CD4-positive, alpha-beta T cell treated with Interleukin-10 for 1 hour (primary cell): Measurements from ENCODE around the gene MYO1E.
"Not testable (repeated sequence)": the region's sequence is repeated elsewhere in the genome, so short reads cannot be mapped to it uniquely, and the experiment has no call there.

Experiments
- DNase-seq: peaks from one replicate; pipeline ENCODE4 v3.0.0-alpha.2; 2020

Gene MYO1E

GRCh38 chr15:59157840-59158700, 214.6 kb downstream of the MYO1E start:
- DNase-seq: no peak

GRCh38 chr15:59157396-59157795, 215.3 kb downstream of the MYO1E start:
- DNase-seq: no peak

GRCh38 chr15:59155431-59155830, 217.2 kb downstream of the MYO1E start:
- no peak for DNase-seq

GRCh38 chr15:59154243-59154642, 218.4 kb downstream of the MYO1E start:
- DNase-seq: no peak

GRCh38 chr15:59153466-59153865, 219.2 kb downstream of the MYO1E start:
- DNase-seq: no peak

- no peak for DNase-seq
Measured at GRCh38 chr15:59152694-59153450, 219.8 kb downstream of the MYO1E start.

GRCh38 chr15:59150185-59150584, 222.5 kb downstream of the MYO1E start:
- no peak for DNase-seq

GRCh38 chr15:59148153-59148833, 224.4 kb downstream of the MYO1E start:
- DNase-seq: no peak

GRCh38 chr15:59147666-59148065, 225.0 kb downstream of the MYO1E start:
- DNase-seq: no peak

- not testable (repeated sequence) for DNase-seq
Measured at GRCh38 chr15:59144594-59144993, 228.1 kb downstream of the MYO1E start.

- no peak for DNase-seq
Measured at GRCh38 chr15:59143281-59143680, 229.4 kb downstream of the MYO1E start.

GRCh38 chr15:59140422-59141226, 232.0 kb downstream of the MYO1E start:
- no peak for DNase-seq

GRCh38 chr15:59138243-59138642, 234.4 kb downstream of the MYO1E start:
- peak; percentile 70 for DNase-seq

GRCh38 chr15:59137566-59137965, 235.1 kb downstream of the MYO1E start:
- DNase-seq: no peak

- DNase-seq: no peak
Measured at GRCh38 chr15:59133929-59134427, 238.7 kb downstream of the MYO1E start.

- no peak for DNase-seq
Measured at GRCh38 chr15:59131969-59132562, 240.6 kb downstream of the MYO1E start.

- no peak for DNase-seq
Measured at GRCh38 chr15:59131456-59131855, 241.2 kb downstream of the MYO1E start.

GRCh38 chr15:59127255-59127654, 245.4 kb downstream of the MYO1E start:
- DNase-seq: not testable (repeated sequence)

GRCh38 chr15:59125683-59126082, 247.0 kb downstream of the MYO1E start:
- not testable (repeated sequence) for DNase-seq

GRCh38 chr15:59124261-59124660, 248.4 kb downstream of the MYO1E start:
- DNase-seq: no peak

- no peak for DNase-seq
Measured at GRCh38 chr15:59120937-59121336, 251.7 kb downstream of the MYO1E start.

GRCh38 chr15:59119625-59120024, 253.0 kb downstream of the MYO1E start:
- no peak for DNase-seq
